GM15510 (cell line): ENCODE measurements around the gene PRKG1.

Experiments
- POLR2A ChIP-seq: IDR thresholded peaks from 3 replicates; pipeline ENCODE4 v1.6.1; 2011; ENCODE audit warnings: borderline replicate concordance; ENCODE audit not compliant: insufficient read length; ENCODE audit errors: extremely low read depth

PRKG1 gene

GRCh38 chr10:51214207-51215196, 140.2 kb downstream of the PRKG1 start:
- TF ChIP-seq POLR2A, result no peak

- TF ChIP-seq POLR2A, result no peak
Observed at GRCh38 chr10:51215951-51216834, 141.9 kb downstream of the PRKG1 start.

- TF ChIP-seq POLR2A, result no peak
Observed at GRCh38 chr10:51217505-51217904, 143.2 kb downstream of the PRKG1 start.

- TF ChIP-seq POLR2A, result no peak
Observed at GRCh38 chr10:51224671-51225161, 150.4 kb downstream of the PRKG1 start.

- TF ChIP-seq POLR2A, result no peak
Observed at GRCh38 chr10:51227897-51228713, 153.8 kb downstream of the PRKG1 start.

GRCh38 chr10:51228714-51229100, 154.4 kb downstream of the PRKG1 start:
- no peak for TF ChIP-seq POLR2A

GRCh38 chr10:51230887-51231585, 156.7 kb downstream of the PRKG1 start:
- no peak for TF ChIP-seq POLR2A

GRCh38 chr10:51231754-51232153, 157.5 kb downstream of the PRKG1 start:
- TF ChIP-seq POLR2A, result no peak

- no peak for TF ChIP-seq POLR2A
Observed at GRCh38 chr10:51233337-51234100, 159.2 kb downstream of the PRKG1 start.

GRCh38 chr10:51235865-51236264, 161.6 kb downstream of the PRKG1 start:
- no peak for TF ChIP-seq POLR2A

GRCh38 chr10:51239006-51239405, 164.7 kb downstream of the PRKG1 start:
- TF ChIP-seq POLR2A, result no peak

GRCh38 chr10:51241461-51241860, 167.2 kb downstream of the PRKG1 start:
- TF ChIP-seq POLR2A, result no peak

- TF ChIP-seq POLR2A, result no peak
Observed at GRCh38 chr10:51242393-51242792, 168.1 kb downstream of the PRKG1 start.
